Colonic mucosa (tissue), 4 donors: ENCODE results near the gene EMC9. TPM values are rescaled to one million over a fixed set of nuclear protein-coding genes. Genes with fewer than 3 reads are reported as not detected.

ENCODE experiments used
- DNase-seq: peaks from one replicate; pipeline ENCODE4 v3.0.0-alpha.2; 2020
- H3K27ac ChIP-seq: fragments of 200-600 bp; one replicate; pipeline ENCODE4 v1.8.0; 2021
- H3K27me3 ChIP-seq: fragments of 200-600 bp; one replicate; pipeline ENCODE4 v1.8.0; 2021
- H3K36me3 ChIP-seq: fragments of 200-600 bp; one replicate; pipeline ENCODE4 v1.8.0; 2021
- H3K4me1 ChIP-seq: fragments of 200-600 bp; one replicate; pipeline ENCODE4 v1.8.0; 2021; ENCODE audit warnings: mild to moderate bottlenecking
- H3K4me3 ChIP-seq: fragments of 200-600 bp; one replicate; pipeline ENCODE4 v1.8.0; 2021
- H3K9ac ChIP-seq, 2 donors: one replicate each; pipeline ENCODE4 v1.7.0; 2013; ENCODE audit warnings: control low read depth in 2 of 2, low read depth in 2 of 2, low read length in 2 of 2
- H3K9me3 ChIP-seq: fragments of 200-600 bp; one replicate; pipeline ENCODE4 v1.8.0; 2021
- intact Hi-C: fragments of 100-400 bp; cut with DNase I; formaldehyde crosslinking; loops from one replicate; pipeline ENCODE4 v1.14.1; 2022
- total RNA-seq, 2 donors: library from RNA; stranded (reverse); fragmentation: NEBNext Ultra II Directional in 1 of 2; extraction: Animal tissue kit (Norgen Biotek cat#: 25700) in 1 of 2; gene quantifications; one replicate each; pipeline ENCODE4 v1.2.1, GENCODE V29; 2021
- TF ChIP-seq, protein P1 (sequence below): fragments of 200-600 bp; IDR thresholded peaks from one replicate; pipeline ENCODE4 v1.8.0; 2022; ENCODE audit warnings: antibody characterized with exemption, mild to moderate bottlenecking
- donor health status: healthy.
- donor health status: DM: no; HTN: no; CAD: no.
- donor health status: DM: no; HTN: no; CAD: no.

The EMC9 gene
- total RNA-seq, 2 donors from 2014 or later, result 21.1 to 49.6 TPM

DNA sequence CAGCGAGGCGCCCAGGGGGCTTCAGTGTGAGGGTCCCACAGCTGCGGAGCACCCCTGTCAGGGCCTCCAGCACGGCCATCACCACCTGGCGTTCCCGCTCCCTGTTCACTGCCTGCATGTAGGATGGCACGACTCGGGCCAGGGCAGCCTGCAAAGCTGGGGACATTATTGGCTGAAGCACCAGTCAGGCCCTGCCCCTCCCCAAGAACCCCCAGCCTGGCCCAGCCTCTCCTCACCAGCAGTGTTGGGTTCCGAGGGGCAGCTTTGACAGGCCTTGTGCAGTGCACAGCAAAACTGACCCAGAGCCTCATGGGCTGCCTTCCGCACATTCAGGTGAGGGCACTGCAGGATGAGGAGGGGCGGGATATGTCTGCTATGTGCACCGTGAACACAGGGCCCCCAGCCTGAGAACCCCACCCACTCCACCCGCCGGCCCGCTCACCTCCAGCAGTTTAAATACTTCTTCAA is 41.7 kb upstream of the EMC9 start:
- Histone ChIP-seq H3K36me3 (no peaks in the 10 kb centered on the region), H3K4me3 (no peak overlapping the region), H3K27ac (no peak overlapping the region), H3K27me3 (no peaks in the 10 kb centered on the region), H3K4me1 (no peaks in the 10 kb centered on the region), H3K9me3 (no peaks in the 10 kb centered on the region), H3K9ac (peak overlapping the region in 1 of 2 donors; percentile 35)
- no peak for DNase-seq
- intact Hi-C loops, result no loop called here
- TF ChIP-seq, protein P1, sequence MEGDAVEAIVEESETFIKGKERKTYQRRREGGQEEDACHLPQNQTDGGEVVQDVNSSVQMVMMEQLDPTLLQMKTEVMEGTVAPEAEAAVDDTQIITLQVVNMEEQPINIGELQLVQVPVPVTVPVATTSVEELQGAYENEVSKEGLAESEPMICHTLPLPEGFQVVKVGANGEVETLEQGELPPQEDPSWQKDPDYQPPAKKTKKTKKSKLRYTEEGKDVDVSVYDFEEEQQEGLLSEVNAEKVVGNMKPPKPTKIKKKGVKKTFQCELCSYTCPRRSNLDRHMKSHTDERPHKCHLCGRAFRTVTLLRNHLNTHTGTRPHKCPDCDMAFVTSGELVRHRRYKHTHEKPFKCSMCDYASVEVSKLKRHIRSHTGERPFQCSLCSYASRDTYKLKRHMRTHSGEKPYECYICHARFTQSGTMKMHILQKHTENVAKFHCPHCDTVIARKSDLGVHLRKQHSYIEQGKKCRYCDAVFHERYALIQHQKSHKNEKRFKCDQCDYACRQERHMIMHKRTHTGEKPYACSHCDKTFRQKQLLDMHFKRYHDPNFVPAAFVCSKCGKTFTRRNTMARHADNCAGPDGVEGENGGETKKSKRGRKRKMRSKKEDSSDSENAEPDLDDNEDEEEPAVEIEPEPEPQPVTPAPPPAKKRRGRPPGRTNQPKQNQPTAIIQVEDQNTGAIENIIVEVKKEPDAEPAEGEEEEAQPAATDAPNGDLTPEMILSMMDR, result no peak

GRCh38 chr14:24182110-24182882 is 40.9 kb upstream of the EMC9 start:
- H3K9ac ChIP-seq, result no peak overlapping the region
- no peak overlapping the region for H3K27ac ChIP-seq
- DNase-seq, result no peak
- H3K27me3 ChIP-seq, result no peaks in the 10 kb centered on the region
- no peaks in the 10 kb centered on the region for H3K36me3 ChIP-seq
- no peaks in the 10 kb centered on the region for H3K4me1 ChIP-seq
- TF ChIP-seq, protein P1, result no peak
- H3K4me3 ChIP-seq, result no peak overlapping the region
- H3K9me3 ChIP-seq, result no peaks in the 10 kb centered on the region
- intact Hi-C loops, result no loop called here

DNA sequence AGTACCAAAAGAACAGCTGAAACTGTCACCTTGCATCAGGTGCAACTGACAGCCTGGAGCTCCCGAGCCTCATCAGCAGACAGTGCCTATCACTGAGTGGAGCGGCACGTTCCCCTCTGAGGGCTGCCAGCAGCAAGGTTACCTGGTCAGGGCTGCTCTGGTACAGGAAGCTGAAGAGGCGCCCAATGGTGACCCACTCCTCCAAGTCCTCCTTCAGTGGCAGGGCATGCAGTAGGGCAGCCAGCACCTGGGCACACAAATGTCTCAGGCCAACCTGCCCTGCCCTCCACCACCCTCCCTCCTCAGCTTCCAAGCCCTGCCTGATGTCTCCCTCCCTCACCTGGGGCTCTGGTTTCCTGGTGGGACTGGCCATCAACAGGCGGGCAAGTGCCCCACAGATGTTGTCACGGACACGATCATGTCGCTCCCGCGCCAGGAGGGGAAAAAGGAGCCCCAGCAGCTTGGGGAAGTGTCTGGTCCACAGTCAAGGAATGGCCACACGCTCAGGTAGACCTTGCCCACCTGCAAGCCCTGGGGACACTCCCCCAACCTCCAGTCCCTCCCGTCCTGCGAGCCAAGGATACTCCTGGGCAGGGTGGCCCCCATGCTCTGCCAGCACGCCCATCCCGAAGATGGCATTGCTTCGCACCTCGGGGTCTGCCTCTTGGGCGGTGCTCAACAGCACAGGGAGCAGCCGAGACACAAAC is 40.1 kb upstream of the EMC9 start:
- H3K9ac ChIP-seq, result no peak overlapping the region

DNA sequence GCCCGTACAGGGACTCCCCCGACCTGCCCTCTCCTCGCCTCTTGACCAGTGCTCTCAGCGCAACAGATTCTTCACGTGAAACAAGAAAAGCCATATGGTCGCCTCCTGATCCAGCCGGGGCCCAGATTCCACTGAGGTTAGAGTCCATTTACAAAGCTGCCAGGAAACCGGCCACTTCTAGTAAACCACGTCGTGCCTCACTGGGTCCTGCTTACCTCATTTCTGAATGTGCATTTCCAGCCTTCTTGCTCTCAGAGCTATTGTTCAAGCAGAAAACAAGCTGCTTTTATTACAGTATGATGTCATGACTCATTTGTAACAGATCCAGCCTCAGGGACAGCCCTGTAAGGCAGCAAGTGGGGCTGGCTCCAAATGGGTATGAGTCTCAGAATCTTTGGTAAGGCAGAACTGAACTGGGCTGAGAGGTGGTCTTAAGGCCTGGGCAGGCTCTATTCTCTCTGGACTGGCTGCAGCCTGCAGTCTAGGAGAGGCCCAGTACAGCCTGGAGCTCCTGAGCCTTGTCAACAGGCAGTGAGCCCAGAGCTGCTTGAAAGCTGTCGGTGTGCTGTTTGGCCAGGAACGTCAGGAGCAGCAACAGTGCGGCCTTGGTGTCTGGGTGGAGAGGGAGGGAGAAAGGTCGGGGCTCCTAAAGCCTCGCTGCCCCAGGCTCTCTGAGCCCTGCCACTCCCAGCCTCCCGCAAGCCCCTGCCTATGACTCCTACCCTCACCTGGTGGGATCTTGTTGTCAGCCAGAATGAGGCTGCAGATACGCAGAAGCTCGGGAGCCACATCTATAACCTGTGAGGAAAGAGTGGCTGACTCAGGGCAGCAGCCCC is 38.8 kb upstream of the EMC9 start:
- H3K27ac ChIP-seq, result no peak overlapping the region
- intact Hi-C loops, result no loop called here
- no peak for DNase-seq
- H3K9me3 ChIP-seq, result no peaks in the 10 kb centered on the region
- H3K9ac ChIP-seq, result no peak overlapping the region
- TF ChIP-seq, protein P1, result no peak
- no peaks in the 10 kb centered on the region for H3K27me3 ChIP-seq
- no peak overlapping the region for H3K4me3 ChIP-seq
- H3K4me1 ChIP-seq, result no peaks in the 10 kb centered on the region
- no peaks in the 10 kb centered on the region for H3K36me3 ChIP-seq

More for the DNA sequence above, 40.1 kb upstream of the EMC9 start:
- DNase-seq, result no peak
- H3K9me3 ChIP-seq, result no peaks in the 10 kb centered on the region
- intact Hi-C loops, result no loop called here
- H3K4me1 ChIP-seq, result no peaks in the 10 kb centered on the region
- no peaks in the 10 kb centered on the region for H3K27me3 ChIP-seq
- H3K36me3 ChIP-seq, result no peaks in the 10 kb centered on the region
- no peak overlapping the region for H3K4me3 ChIP-seq
- TF ChIP-seq, protein P1, result no peak
- no peak overlapping the region for H3K27ac ChIP-seq

DNA sequence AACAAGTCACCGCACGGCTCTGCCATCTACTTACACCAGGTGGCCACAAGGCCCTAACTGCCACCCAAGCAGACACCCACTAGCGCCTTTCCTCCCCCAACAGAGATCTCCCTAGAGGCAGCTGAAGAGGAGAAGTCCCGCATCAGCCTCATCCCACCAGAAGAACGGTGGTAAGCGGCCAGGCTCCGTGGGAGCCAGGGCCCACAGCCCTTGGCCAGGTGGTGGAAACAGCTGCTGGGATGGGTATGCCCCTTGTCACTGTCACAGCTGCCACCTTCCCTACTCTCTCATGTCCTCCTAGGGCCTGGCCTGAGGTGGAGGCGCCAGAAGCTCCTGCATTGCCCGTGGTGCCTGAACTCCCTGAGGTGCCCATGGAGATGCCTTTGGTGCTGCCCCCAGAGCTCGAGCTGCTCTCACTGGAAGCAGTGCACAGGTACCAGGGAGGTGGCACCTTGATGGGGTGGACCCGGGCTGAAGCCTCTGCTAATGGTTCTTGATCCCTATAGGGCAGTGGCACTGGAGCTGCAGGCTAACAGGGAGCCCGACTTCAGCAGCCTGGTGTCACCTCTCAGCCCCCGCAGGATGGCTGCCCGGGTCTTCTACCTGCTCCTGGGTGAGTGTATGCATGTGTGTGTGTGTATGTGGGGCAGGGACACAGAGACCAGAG is 38.0 kb upstream of the EMC9 start:
- Histone ChIP-seq H3K27me3 (no peaks in the 10 kb centered on the region), H3K9ac (no peak overlapping the region), H3K27ac (peak overlapping the region; percentile 5), H3K9me3 (no peaks in the 10 kb centered on the region), H3K4me1 (no peaks in the 10 kb centered on the region), H3K36me3 (no peaks in the 10 kb centered on the region), H3K4me3 (no peak overlapping the region)
- TF ChIP-seq, protein P1, result no peak
- DNase-seq, result no peak
- intact Hi-C loops, result no loop called here
